Lung (tissue), 12 donors: Measurements from ENCODE around the gene CNTNAP4. TPM values are rescaled to one million over a fixed set of nuclear protein-coding genes. Genes with fewer than 3 reads are reported as not detected.
A peak's percentile ranks its signal among the peaks of the same experiment; 100 is the strongest.

Experiments
- ATAC-seq: fragments of 200-7000 bp; cut with Tn5 transposase; one replicate; pipeline ENCODE4 v1.9.1; 2020; ENCODE audit warnings: moderate number of reproducible peaks; ENCODE audit not compliant: insufficient read depth, low FRiP score
- DNase-seq, 3 donors: peaks; one replicate each; pipeline ENCODE4 v3.0.0-alpha.2; 2013 to 2017
- H3K27ac ChIP-seq, 2 donors: one replicate each; pipeline ENCODE4 v1.5.1; 2013; ENCODE audit warnings: mild to moderate bottlenecking in 2 of 2, moderate library complexity in 2 of 2, control low read depth in 1 of 2, inconsistent platforms in 1 of 2, low read depth in 1 of 2, low read length in 1 of 2
- H3K27me3 ChIP-seq, 3 donors: one replicate each; pipeline ENCODE4 v1.5.1; 2013; ENCODE audit warnings: low read length in 2 of 3; ENCODE audit not compliant: control insufficient read depth in 3 of 3, insufficient read depth in 3 of 3
- H3K36me3 ChIP-seq, 4 donors: one replicate each; pipeline ENCODE4 v1.5.1; 2013; ENCODE audit warnings: low read length in 4 of 4, mild to moderate bottlenecking in 1 of 4, moderate library complexity in 1 of 4; ENCODE audit not compliant: control insufficient read depth in 4 of 4, insufficient read depth in 4 of 4
- H3K4me1 ChIP-seq, 5 donors: one replicate each; pipeline ENCODE4 v1.5.1; 2013; ENCODE audit warnings: low read length in 5 of 5, mild to moderate bottlenecking in 2 of 5, moderate library complexity in 1 of 5; ENCODE audit not compliant: control insufficient read depth in 5 of 5, insufficient read depth in 5 of 5
- H3K4me3 ChIP-seq: one replicate; pipeline ENCODE4 v1.5.1; 2013; ENCODE audit warnings: mild to moderate bottlenecking, control low read depth, moderate library complexity
- H3K9ac ChIP-seq, 2 donors: one replicate each; pipeline ENCODE4 v1.5.1; 2013; ENCODE audit warnings: low read length in 2 of 2, control low read depth in 1 of 2; ENCODE audit not compliant: insufficient read depth in 1 of 2
- H3K9me3 ChIP-seq, 4 donors: one replicate each; pipeline ENCODE4 v1.5.1; 2013; ENCODE audit warnings: low read length in 3 of 4, mild to moderate bottlenecking in 1 of 4, moderate library complexity in 1 of 4; ENCODE audit not compliant: control insufficient read depth in 4 of 4, insufficient read depth in 3 of 4
- WGBS, 2 donors: extraction: QIAGEN DNeasy Blood & Tissue Kit; methylation state at CpG; one replicate each; pipeline ENCODE4 v1.1.7; 2013; 5-methylcytosine and 5-hydroxymethylcytosine counted together
- polyA plus RNA-seq, 2 donors: library from polyadenylated mRNA; stranded (reverse); fragments of 200-250 nt; gene quantifications; one replicate each; pipeline ENCODE4 v1.2.1, GENCODE V29; 2013
- total RNA-seq, 2 donors: library from RNA; depleted of rRNA in 1 of 2; stranded (reverse); fragments of >200 nt in 1 of 2; gene quantifications; one replicate each; pipeline ENCODE4 v1.2.1, GENCODE V29; 2014 to 2021
- TF ChIP-seq, protein P1 (sequence below): IDR thresholded peaks from 2 replicates; pipeline ENCODE4 v1.5.1; 2012; ENCODE audit warnings: mild to moderate bottlenecking; ENCODE audit errors: control extremely low read depth, extremely low read depth
- donor health status: control.
- donor health status: control.
- donor health status: Bipolar disorder and iron deficiency.
- donor health status: healthy.
- donor health status: DM: yes; HTN: yes; CAD: no.

The CNTNAP4 gene
- total and polyA plus RNA-seq, 4 donors: 0.71 TPM; not detected in 3

DNA sequence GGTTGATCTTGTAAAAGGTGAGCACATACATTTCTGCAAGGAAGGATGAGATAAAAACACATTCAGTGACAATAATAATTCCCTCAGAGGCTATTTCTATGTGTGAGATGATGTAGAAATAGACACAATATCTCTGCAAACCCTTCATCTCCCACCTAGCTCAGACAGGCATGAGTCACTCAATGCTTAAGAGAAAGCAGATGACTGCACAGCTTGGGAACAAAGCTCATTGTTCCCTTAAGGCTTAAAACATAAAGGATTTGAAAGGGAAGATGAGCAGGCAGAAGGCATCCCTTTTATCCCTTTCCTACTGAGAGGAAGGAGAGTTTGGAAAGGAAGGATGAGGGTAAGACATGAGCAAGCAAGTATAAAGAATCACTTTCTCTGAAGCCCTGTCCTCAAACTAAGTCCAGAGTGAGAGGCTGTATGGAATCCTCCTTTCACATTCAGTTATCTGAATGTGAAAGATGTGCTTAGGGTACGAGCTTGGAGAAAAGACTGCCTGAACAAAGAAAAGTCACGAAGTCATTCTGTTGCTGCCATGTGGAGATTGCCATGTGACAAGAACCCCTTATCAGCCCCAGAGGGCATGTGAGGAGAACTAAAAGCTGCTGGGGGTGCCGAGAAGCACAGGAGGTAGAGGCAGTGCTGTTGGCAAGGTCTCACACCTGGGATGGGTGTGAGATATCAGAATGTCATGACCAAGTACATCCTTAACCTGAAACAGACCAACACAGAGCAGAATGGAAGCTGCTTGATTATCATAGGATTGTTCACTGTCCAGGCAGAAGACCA lies 58.2 kb downstream of the CNTNAP4 start:
- 75 to 83% methylated on average over 3 of the region's 3 CpGs for WGBS, 2 donors
- TF ChIP-seq, protein P1, sequence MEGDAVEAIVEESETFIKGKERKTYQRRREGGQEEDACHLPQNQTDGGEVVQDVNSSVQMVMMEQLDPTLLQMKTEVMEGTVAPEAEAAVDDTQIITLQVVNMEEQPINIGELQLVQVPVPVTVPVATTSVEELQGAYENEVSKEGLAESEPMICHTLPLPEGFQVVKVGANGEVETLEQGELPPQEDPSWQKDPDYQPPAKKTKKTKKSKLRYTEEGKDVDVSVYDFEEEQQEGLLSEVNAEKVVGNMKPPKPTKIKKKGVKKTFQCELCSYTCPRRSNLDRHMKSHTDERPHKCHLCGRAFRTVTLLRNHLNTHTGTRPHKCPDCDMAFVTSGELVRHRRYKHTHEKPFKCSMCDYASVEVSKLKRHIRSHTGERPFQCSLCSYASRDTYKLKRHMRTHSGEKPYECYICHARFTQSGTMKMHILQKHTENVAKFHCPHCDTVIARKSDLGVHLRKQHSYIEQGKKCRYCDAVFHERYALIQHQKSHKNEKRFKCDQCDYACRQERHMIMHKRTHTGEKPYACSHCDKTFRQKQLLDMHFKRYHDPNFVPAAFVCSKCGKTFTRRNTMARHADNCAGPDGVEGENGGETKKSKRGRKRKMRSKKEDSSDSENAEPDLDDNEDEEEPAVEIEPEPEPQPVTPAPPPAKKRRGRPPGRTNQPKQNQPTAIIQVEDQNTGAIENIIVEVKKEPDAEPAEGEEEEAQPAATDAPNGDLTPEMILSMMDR: no peak
- no peaks in the 10 kb centered on the region for H3K27me3 ChIP-seq
- DNase-seq: no peak
- peaks cover 0 to 2% (median 0%) of the 10 kb centered on the region in 4 donors for H3K9me3 ChIP-seq
- H3K27ac ChIP-seq: no peak overlapping the region
- no peaks in the 10 kb centered on the region for H3K36me3 ChIP-seq
- no peak for ATAC-seq
- no peaks in the 10 kb centered on the region for H3K4me1 ChIP-seq
- H3K4me3 ChIP-seq: no peak overlapping the region
- no peak overlapping the region for H3K9ac ChIP-seq

- H3K4me1 ChIP-seq: no peaks in the 10 kb centered on the region
- peaks cover 0 to 2% (median 0%) of the 10 kb centered on the region in 4 donors for H3K9me3 ChIP-seq
- ATAC-seq (no peak), DNase-seq (no peak)
- WGBS, 2 donors: 62 to 92% methylated on average over 1 of the region's 1 CpG
- H3K9ac ChIP-seq: no peak overlapping the region
- TF ChIP-seq, protein P1: no peak
- H3K27ac ChIP-seq: no peak overlapping the region
- H3K4me3 ChIP-seq: no peak overlapping the region
- H3K36me3 ChIP-seq: no peaks in the 10 kb centered on the region
- H3K27me3 ChIP-seq: no peaks in the 10 kb centered on the region
Observed at GRCh38 chr16:76336112-76336511, 58.9 kb downstream of the CNTNAP4 start.

DNA sequence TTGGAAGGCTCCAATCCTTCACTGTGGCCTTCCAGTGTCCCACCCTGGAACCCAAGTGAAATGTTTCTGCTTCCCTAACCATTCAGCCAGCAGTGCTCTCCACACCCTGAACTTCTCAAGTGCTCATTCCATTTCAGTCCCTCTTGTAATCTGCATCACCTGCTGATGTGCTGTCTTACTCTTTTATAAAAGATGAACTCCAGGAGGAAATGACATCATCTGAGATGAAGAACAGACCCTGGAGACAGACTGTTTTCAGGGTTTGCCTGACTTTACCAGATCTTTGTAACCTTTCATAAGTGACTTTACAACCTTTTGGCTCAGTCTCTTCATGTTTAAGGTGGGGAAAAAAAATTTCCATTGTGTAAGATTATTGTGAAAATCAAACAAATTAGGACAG lies 61.3 kb downstream of the CNTNAP4 start:
- H3K36me3 ChIP-seq: no peaks in the 10 kb centered on the region
- ATAC-seq (no peak), DNase-seq (no peak)
- no peak overlapping the region for H3K27ac ChIP-seq
- no peak overlapping the region for H3K9ac ChIP-seq
- no peak overlapping the region for H3K4me3 ChIP-seq
- H3K27me3 ChIP-seq: no peaks in the 10 kb centered on the region
- H3K9me3 ChIP-seq: peaks cover 0 to 2% (median 0%) of the 10 kb centered on the region in 4 donors
- H3K4me1 ChIP-seq: peaks cover 0 to 5% (median 0%) of the 10 kb centered on the region in 5 donors
- TF ChIP-seq, protein P1: no peak

DNA sequence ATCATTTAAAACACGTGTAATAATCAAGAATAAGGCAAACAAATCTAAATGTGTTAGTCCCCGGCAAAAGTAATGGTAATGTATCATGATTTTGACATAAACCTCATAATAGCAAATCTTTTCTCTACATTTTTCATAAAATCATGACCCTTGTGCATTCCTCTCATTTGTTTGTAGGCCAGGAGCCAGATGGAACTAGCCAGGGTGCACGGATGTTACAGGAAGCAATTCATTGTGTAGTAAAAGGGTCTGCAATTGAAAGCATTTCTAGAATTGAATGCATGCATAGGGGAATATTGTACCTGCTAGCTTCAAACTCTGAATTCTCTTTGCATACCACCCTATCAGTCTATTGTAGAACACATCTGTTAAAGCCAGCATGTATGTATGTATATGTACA lies 66.6 kb downstream of the CNTNAP4 start:
- Histone ChIP-seq H3K27me3 (no peaks in the 10 kb centered on the region), H3K4me1 (peaks cover 0 to 33% (median 0%) of the 10 kb centered on the region in 5 donors), H3K36me3 (no peaks in the 10 kb centered on the region), H3K4me3 (no peak overlapping the region), H3K9me3 (peaks cover 0 to 1% (median 0%) of the 10 kb centered on the region in 4 donors), H3K9ac (no peak overlapping the region), H3K27ac (no peak overlapping the region)
- peak in 2 of 3 donors; percentile 33 to 37 for DNase-seq
- 60 to 69% methylated on average over 3 of the region's 3 CpGs for WGBS, 2 donors
- ATAC-seq: no peak
- TF ChIP-seq, protein P1: no peak
